HCT116 (cell line): ENCODE measurements around the gene PHLDB3. TPM values are rescaled to one million over a fixed set of nuclear protein-coding genes. Genes with fewer than 3 reads are reported as not detected.
A peak's percentile ranks its signal among the peaks of the same experiment; 100 is the strongest.

ENCODE experiments used
- ATAC-seq: fragments of 200-7000 bp; cut with Tn5 transposase; 2 replicates; pipeline ENCODE4 v1.9.1; 2020; ENCODE audit warnings: mild to moderate bottlenecking, moderate library complexity
- BruUV-seq: library from RNA; stranded (reverse); fragments of 400-500 nt; replicated peaks from 2 replicates; lab custom pipeline; 2021; lab: Mats Ljungman, UMichigan
- CTCF ChIA-PET: fragments of 300-600 bp; sonication (Branson Sonifier 250); formaldehyde crosslinking; loops from one replicate; lab custom pipeline; 2021; ENCODE audit warnings: antibody characterized with exemption; lab: Charles Lee
- POLR2A ChIA-PET: fragments of 300-600, 350-600 bp; sonication (Branson Sonifier 250); formaldehyde crosslinking; loops from one replicate; lab custom pipeline; 2021; ENCODE audit warnings: antibody characterized with exemption; lab: Charles Lee
- RAD21 ChIA-PET, 2 experiments: fragments of 300-600 bp; sonication (Branson Sonifier 250); formaldehyde crosslinking; loops; one replicate each; lab custom pipeline; 2023; ENCODE audit warnings: low total read pairs in 2 of 2; ENCODE audit not compliant: uncharacterized antibody in 2 of 2, unreplicated experiment in 2 of 2, low non-redundant PET in 1 of 2; lab: Charles Lee
- DNase-seq: peaks from one replicate; pipeline ENCODE4 v3.0.0-alpha.2; 2010; ENCODE audit warnings: low read depth, low spot score
- H2AFZ ChIP-seq: fragments of 200-600 bp; shearing (Covaris generic), sonication (generic); 2 replicates; pipeline ENCODE4 v1.6.1; 2017; ENCODE audit warnings: low read depth, mixed run types, mixed read lengths, antibody characterized with exemption, low read length; ENCODE audit not compliant: poor library complexity, severe bottlenecking
- H3K27ac ChIP-seq: 2 replicates; pipeline ENCODE4 v1.5.1; 2012; ENCODE audit warnings: low read depth, low read length
- H3K27me3 ChIP-seq: fragments of 200-600 bp; sonication (generic); 2 replicates; pipeline ENCODE4 v1.6.1; 2016; ENCODE audit warnings: mixed run types, low read length, mixed read lengths; ENCODE audit not compliant: insufficient read depth
- H3K36me3 ChIP-seq, 2 experiments: fragments of 200-500 bp in 1 of 2; fragments of 200-600 bp in 1 of 2; sonication (Bioruptor generic) in 1 of 2; sonication (generic) in 1 of 2; 2 replicates each; pipeline versions ENCODE4 v1.5.1 to v1.6.1; 2014 to 2016; ENCODE audit warnings: low read length in 2 of 2, inconsistent platforms in 1 of 2, mixed read lengths in 1 of 2, mixed run types in 1 of 2; ENCODE audit not compliant: insufficient read depth in 2 of 2, control insufficient read depth in 1 of 2
- H3K4me1 ChIP-seq, 2 experiments: fragments of 200-600 bp in 1 of 2; sonication (generic) in 1 of 2; 2 replicates each; pipeline versions ENCODE4 v1.5.1 to v1.6.1; 2012 to 2017; ENCODE audit warnings: low read length in 2 of 2, inconsistent platforms in 1 of 2, mild to moderate bottlenecking in 1 of 2, mixed read lengths in 1 of 2, mixed run types in 1 of 2, moderate library complexity in 1 of 2; ENCODE audit not compliant: insufficient read depth in 2 of 2, control insufficient read depth in 1 of 2
- H3K4me2 ChIP-seq: fragments of 200-600 bp; sonication (generic); 2 replicates; pipeline ENCODE4 v1.6.1; 2017; ENCODE audit warnings: mixed run types, low read length, mixed read lengths
- H3K4me3 ChIP-seq, 2 experiments: fragments of 200-600 bp in 1 of 2; sonication (generic) in 1 of 2; replicated peaks in 1 of 2; 2 replicates each; pipeline ENCODE4 v1.5.1; 2011 to 2016; ENCODE audit warnings: low read length in 2 of 2, control low read depth in 1 of 2, low read depth in 1 of 2, mild to moderate bottlenecking in 1 of 2, mixed read lengths in 1 of 2, mixed run types in 1 of 2
- H3K79me2 ChIP-seq: fragments of 200-600 bp; sonication (generic); 2 replicates; pipeline ENCODE4 v1.6.1; 2017; ENCODE audit warnings: mild to moderate bottlenecking, mixed run types, low read length, moderate library complexity, mixed read lengths; ENCODE audit not compliant: insufficient read depth
- H3K9ac ChIP-seq: fragments of 200-600 bp; sonication (generic); 2 replicates; pipeline ENCODE4 v1.6.1; 2016; ENCODE audit warnings: low read length, mixed read lengths
- H3K9me2 ChIP-seq: fragments of 200-600 bp; sonication (generic), shearing (Covaris generic); 2 replicates; pipeline ENCODE4 v1.6.1; 2017; ENCODE audit warnings: mixed run types, mild to moderate bottlenecking, moderate library complexity; ENCODE audit not compliant: insufficient read depth
- H3K9me3 ChIP-seq, 2 experiments: fragments of 200-500 bp in 1 of 2; fragments of 200-600 bp in 1 of 2; sonication (Bioruptor generic) in 1 of 2; sonication (generic) in 1 of 2; 2 replicates each; pipeline ENCODE4 v1.6.1; 2014 to 2017; ENCODE audit warnings: low read length in 2 of 2, mixed read lengths in 2 of 2, inconsistent platforms in 1 of 2, low read depth in 1 of 2, mild to moderate bottlenecking in 1 of 2, mixed run types in 1 of 2, moderate library complexity in 1 of 2; ENCODE audit not compliant: control insufficient read depth in 1 of 2, insufficient read depth in 1 of 2
- H4K20me1 ChIP-seq: fragments of 200-600 bp; sonication (generic), shearing (Covaris generic); 2 replicates; pipeline ENCODE4 v1.6.1; 2017; ENCODE audit warnings: mixed run types, mild to moderate bottlenecking, moderate library complexity; ENCODE audit not compliant: insufficient read depth
- CBX3 ChIP-seq: IDR thresholded peaks from 2 replicates; pipeline ENCODE4 v1.6.1; 2012; ENCODE audit warnings: low read depth
- CEBPB ChIP-seq: IDR thresholded peaks from 2 replicates; pipeline ENCODE4 v1.6.1; 2012; ENCODE audit warnings: low read depth
- EZH2phosphoT487 ChIP-seq: fragments of 200-600 bp; IDR thresholded peaks from 2 replicates; pipeline ENCODE4 v1.6.1; 2018; ENCODE audit warnings: antibody characterized with exemption, borderline replicate concordance
- POLR2A ChIP-seq: IDR thresholded peaks from 2 replicates; pipeline ENCODE4 v1.7.0; 2011; ENCODE audit warnings: borderline replicate concordance; ENCODE audit not compliant: insufficient read depth, insufficient read length; ENCODE audit errors: extremely low read depth
- RAD21 ChIP-seq: IDR thresholded peaks from 2 replicates; pipeline ENCODE4 v1.6.1; 2012; ENCODE audit warnings: low read depth, mild to moderate bottlenecking
- ZBTB33 ChIP-seq: IDR thresholded peaks from 2 replicates; pipeline ENCODE4 v1.6.1; 2011; ENCODE audit warnings: mild to moderate bottlenecking, low read length, moderate library complexity; ENCODE audit not compliant: insufficient replicate concordance; ENCODE audit errors: extremely low read depth
- ZFX ChIP-seq: fragments of 450-650 bp; IDR thresholded peaks from 2 replicates; pipeline ENCODE4 v1.6.1; 2017
- ZNF274 ChIP-seq: fragments of 200-500 bp; sonication (Bioruptor generic); IDR thresholded peaks from 2 replicates; pipeline ENCODE4 v1.6.1; 2014; ENCODE audit warnings: mild to moderate bottlenecking, low read depth, low read length, inconsistent platforms
- intact Hi-C: fragments of 100-400 bp; cut with micrococcal nuclease; formaldehyde crosslinking; loops from 2 replicates; pipeline ENCODE4 v1.10.0; 2022
- total RNA-seq: library from RNA; stranded (reverse); gene quantifications from one replicate; pipeline ENCODE4 v1.2.1, GENCODE V29; 2021; ENCODE audit not compliant: unreplicated experiment
- TF ChIP-seq, protein P1 (sequence below): IDR thresholded peaks from 2 replicates; pipeline ENCODE4 v1.6.1; 2012

PHLDB3 gene
- total RNA-seq, 1 experiment from 2014 or later: 15.5 TPM

DNA sequence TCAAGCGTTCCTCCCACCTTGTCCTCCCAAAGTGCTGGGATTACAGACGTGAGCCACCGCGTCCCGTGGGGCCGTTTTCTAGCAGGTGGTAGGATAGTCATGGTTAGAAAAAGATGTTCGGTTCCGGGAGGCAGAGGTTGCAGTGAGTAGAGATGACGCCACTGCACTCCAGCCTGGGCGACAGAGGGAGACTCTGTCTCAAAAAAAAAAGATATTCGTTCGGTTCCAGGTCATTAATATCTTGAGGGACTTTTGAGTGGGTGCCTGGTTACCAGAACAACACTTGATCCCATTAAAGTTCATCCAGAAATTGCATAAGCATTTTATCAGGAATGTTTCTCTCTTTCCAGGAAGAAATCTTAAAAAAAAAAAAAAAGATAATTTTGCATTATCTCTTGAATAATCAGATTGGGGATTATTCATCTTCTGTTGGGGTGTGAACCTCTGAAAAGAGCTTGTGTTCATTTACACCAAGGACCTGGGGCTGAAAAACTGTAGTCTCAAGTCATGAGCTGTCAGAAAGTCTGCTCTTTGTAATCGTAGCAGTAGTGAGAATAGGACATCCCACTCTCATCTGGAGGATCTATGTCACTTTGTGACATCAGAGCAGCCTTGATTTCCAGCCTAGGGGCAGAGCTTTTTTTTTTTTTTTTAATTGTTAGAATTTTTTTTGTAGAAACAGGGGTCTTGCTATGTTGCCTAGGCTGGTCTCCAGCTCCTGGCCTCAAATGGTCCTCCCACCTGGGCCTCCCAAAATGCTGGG is 23.5 kb upstream of the PHLDB3 start:
- Histone ChIP-seq H3K36me3 (no peaks in the 10 kb centered on the region; a peak in 1 of 4 replicates), H2AFZ (no peak overlapping the region), H3K27me3 (no peaks in the 10 kb centered on the region), H3K9me2 (no peaks in the 10 kb centered on the region), H4K20me1 (no peaks in the 10 kb centered on the region), H3K4me1 (peaks cover 44 to 76% of the 10 kb centered on the region in 2 experiments)
- DNase-seq (no peak), ATAC-seq (no peak)
- RAD21 ChIA-PET: interaction anchor here in 1 of 2 experiments (0.6 kb wide), 1 partner anchor 159 kb away, joined by 4 read pairs; no protein-coding TSS in a partner anchor
- POLR2A ChIA-PET: interaction anchor here (0.6 to 1.6 kb wide), 5 partner anchors 8 to 237 kb away, joined by 3 read pairs; partner anchors contain the start of gene PHLDB3
- CTCF ChIA-PET: interaction anchor here (1.5 to 2.7 kb wide), 3 partner anchors 8 to 81 kb away, joined by 5 to 12 read pairs (median 9); no protein-coding TSS in a partner anchor
- TF ChIP-seq ZNF274 (no peak), POLR2A (no peak), ZFX (no peak), CEBPB (no peak), RAD21 (no peak), EZH2phosphoT487 (no peak), CBX3 (no peak), ZBTB33 (no peak)
- TF ChIP-seq, protein P1, sequence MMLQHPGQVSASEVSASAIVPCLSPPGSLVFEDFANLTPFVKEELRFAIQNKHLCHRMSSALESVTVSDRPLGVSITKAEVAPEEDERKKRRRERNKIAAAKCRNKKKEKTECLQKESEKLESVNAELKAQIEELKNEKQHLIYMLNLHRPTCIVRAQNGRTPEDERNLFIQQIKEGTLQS: no peak
- TF ChIP-seq, all 23 proteins: peak for 0
- intact Hi-C loops: loop anchor here (2.0 kb wide), 1 partner anchor 69 kb away; the partner anchor contains the start of genes IRGQ and ZNF576
- Histone ChIP-seq H3K4me3 (no peak overlapping the region), H3K9me3 (no peaks in the 10 kb centered on the region), H3K79me2 (peaks cover 35% of the 10 kb centered on the region), H3K9ac (no peak overlapping the region), H3K4me2 (peak overlapping the region; percentile 43), H3K27ac (no peak overlapping the region)
- BruUV-seq: no TSS peak
